Measurements from ENCODE around the gene DEGS1. TPM values are rescaled to one million over a fixed set of nuclear protein-coding genes. Genes with fewer than 3 reads are reported as not detected.
A peak's percentile ranks its signal among the peaks of the same experiment; 100 is the strongest.

Gene DEGS1
- polyA plus RNA-seq (ENCODE audit: insufficient read depth in 1 of 5, insufficient read length in 5 of 5, low replicate concordance in 1 of 5), result 10 to 100 TPM; 57.4 to 70.2 (median 59.2) TPM
- long read RNA-seq, donor 1, transcript DEGS1-201 (3 exons, 2,101 nt), result major isoform, 28 of 48 reads
- long read RNA-seq, donor 1, partial matches to known transcripts, result 20 of 48 reads
- long read RNA-seq, donor 1, other reads (novel, unspliced or antisense), result 0 of 48 reads
- long read RNA-seq, donor 2, transcript DEGS1-201 (3 exons, 2,101 nt), result major isoform, 28 of 35 reads
- long read RNA-seq, donor 2, partial matches to known transcripts, result 7 of 35 reads
- long read RNA-seq, donor 2, other reads (novel, unspliced or antisense), result 0 of 35 reads
- long read RNA-seq, donor 3, transcript DEGS1-201 (3 exons, 2,101 nt), result major isoform, 25 of 65 reads
- long read RNA-seq, donor 3, partial matches to known transcripts, result 40 of 65 reads
- long read RNA-seq, donor 3, other reads (novel, unspliced or antisense), result 0 of 65 reads
- long read RNA-seq, donor 4, transcript DEGS1-201 (3 exons, 2,101 nt), result major isoform, 16 of 16 reads
- long read RNA-seq, donor 4, partial matches to known transcripts, result 0 of 16 reads
- long read RNA-seq, donor 4, other reads (novel, unspliced or antisense), result 0 of 16 reads
- long read RNA-seq, donor 5, transcript DEGS1-201 (3 exons, 2,101 nt), result major isoform, 21 of 44 reads
- long read RNA-seq, donor 5, partial matches to known transcripts, result 23 of 44 reads
- long read RNA-seq, donor 5, other reads (novel, unspliced or antisense), result 0 of 44 reads
- long read RNA-seq, donor 6, transcript DEGS1-201 (3 exons, 2,101 nt), result major isoform, 31 of 42 reads
- long read RNA-seq, donor 6, partial matches to known transcripts, result 11 of 42 reads
- long read RNA-seq, donor 6, other reads (novel, unspliced or antisense), result 0 of 42 reads
- long read RNA-seq, donor 7, transcript DEGS1-201 (3 exons, 2,101 nt), result major isoform, 24 of 24 reads
- long read RNA-seq, donor 7, partial matches to known transcripts, result 0 of 24 reads
- long read RNA-seq, donor 7, other reads (novel, unspliced or antisense), result 0 of 24 reads
- long read RNA-seq, donor 8, transcript DEGS1-201 (3 exons, 2,101 nt), result major isoform, 11 of 11 reads
- long read RNA-seq, donor 8, partial matches to known transcripts, result 0 of 11 reads
- long read RNA-seq, donor 8, other reads (novel, unspliced or antisense), result 0 of 11 reads

- DNase-seq, result peak; percentile 80 to 84
These were observed at the start of gene DEGS1 for GRCh38 chr1:224182866-224183590. DEGS1 (plus strand) TSS chr1:224183240; CDS start chr1:224183337, 97 bp downstream.

- DNase-seq, result no peak
These were observed 49.2 kb upstream of the DEGS1 start for GRCh38 chr1:224133741-224134299.

- DNase-seq, result no peak
These were observed 45.5 kb upstream of the DEGS1 start for GRCh38 chr1:224137518-224137917.

GRCh38 chr1:224138198-224138597, 44.8 kb upstream of the DEGS1 start:
- no peak for DNase-seq

- no peak for DNase-seq
These were observed 41.3 kb upstream of the DEGS1 start for GRCh38 chr1:224141693-224142092.

GRCh38 chr1:224149709-224150108, 33.3 kb upstream of the DEGS1 start:
- DNase-seq, result no peak

GRCh38 chr1:224151117-224151516, 31.9 kb upstream of the DEGS1 start:
- DNase-seq, result no peak

GRCh38 chr1:224157316-224157715, 25.7 kb upstream of the DEGS1 start:
- no peak for DNase-seq

GRCh38 chr1:224159541-224159940, 23.5 kb upstream of the DEGS1 start:
- peak; percentile 39 to 45 for DNase-seq

- DNase-seq, result no peak
These were observed 22.8 kb upstream of the DEGS1 start for GRCh38 chr1:224160171-224160682.

- no peak for DNase-seq
These were observed 20.3 kb upstream of the DEGS1 start for GRCh38 chr1:224162768-224163167.

- DNase-seq, result no peak
These were observed 19.7 kb upstream of the DEGS1 start for GRCh38 chr1:224163311-224163710.

GRCh38 chr1:224168859-224169380, 14.1 kb upstream of the DEGS1 start:
- no peak for DNase-seq

- DNase-seq, result no peak
These were observed 13.2 kb upstream of the DEGS1 start for GRCh38 chr1:224169718-224170270.

GRCh38 chr1:224170343-224170742, 12.7 kb upstream of the DEGS1 start:
- DNase-seq, result no peak

- no peak for DNase-seq
These were observed 12.1 kb upstream of the DEGS1 start for GRCh38 chr1:224170748-224171478.

GRCh38 chr1:224172229-224172628, 10.8 kb upstream of the DEGS1 start:
- DNase-seq, result no peak

GRCh38 chr1:224173523-224173922, 9.5 kb upstream of the DEGS1 start:
- DNase-seq, result no peak

- no peak for DNase-seq
These were observed 7.4 kb upstream of the DEGS1 start for GRCh38 chr1:224175617-224176016.
